NCI-H2171 treated with DMSO at 0.1 percent for 48 hours (cell line): ENCODE data around the gene EIF3M.
"Not testable (repeated sequence)": the region's sequence is repeated elsewhere in the genome, so short reads cannot be mapped to it uniquely, and the experiment has no call there.

ENCODE experiments used
- DNase-seq: peaks from one replicate; lab custom pipeline; 2025; lab: John Stamatoyannopoulos, UW

The EIF3M gene

DNA sequence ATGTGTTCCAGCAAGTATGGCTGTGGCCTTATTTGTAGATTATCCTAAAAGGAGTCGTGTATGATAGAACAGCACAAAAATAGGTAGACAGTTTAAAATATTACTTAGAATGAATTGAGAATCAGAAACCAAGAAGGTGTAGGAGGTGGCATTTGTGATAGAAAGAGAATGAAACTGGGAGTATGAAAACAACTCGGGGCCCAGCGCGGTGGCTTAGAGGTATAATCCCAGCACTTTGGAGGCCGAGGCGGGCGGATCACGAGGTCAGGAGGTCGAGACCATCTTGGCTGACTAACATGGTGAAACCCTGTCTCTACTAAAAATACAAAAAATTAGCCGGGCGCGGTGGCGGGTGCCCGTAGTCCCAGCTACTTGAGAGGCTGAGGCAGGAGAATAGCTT, 12.5 kb downstream of the EIF3M start:
- DNase-seq, result not testable (repeated sequence)

DNA sequence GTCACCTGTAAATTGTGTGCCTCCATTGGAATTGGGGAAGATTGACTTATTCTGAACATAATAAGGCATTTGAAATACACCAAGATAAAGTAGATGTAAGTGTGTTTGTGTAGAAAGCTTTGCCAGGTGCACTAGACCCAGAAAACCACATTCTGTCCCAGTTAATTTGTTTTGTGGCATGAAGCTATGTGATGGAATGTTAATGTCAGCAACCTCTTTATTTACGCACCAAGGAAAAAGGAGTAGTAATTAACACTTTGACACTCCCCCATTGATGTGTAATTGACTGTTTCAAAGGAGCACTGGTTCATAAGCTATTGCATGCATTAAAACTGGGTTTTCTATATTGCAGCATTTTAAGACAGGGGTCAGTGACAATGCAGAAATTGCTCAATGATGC, 14.3 kb downstream of the EIF3M start:
- no peak for DNase-seq

DNA sequence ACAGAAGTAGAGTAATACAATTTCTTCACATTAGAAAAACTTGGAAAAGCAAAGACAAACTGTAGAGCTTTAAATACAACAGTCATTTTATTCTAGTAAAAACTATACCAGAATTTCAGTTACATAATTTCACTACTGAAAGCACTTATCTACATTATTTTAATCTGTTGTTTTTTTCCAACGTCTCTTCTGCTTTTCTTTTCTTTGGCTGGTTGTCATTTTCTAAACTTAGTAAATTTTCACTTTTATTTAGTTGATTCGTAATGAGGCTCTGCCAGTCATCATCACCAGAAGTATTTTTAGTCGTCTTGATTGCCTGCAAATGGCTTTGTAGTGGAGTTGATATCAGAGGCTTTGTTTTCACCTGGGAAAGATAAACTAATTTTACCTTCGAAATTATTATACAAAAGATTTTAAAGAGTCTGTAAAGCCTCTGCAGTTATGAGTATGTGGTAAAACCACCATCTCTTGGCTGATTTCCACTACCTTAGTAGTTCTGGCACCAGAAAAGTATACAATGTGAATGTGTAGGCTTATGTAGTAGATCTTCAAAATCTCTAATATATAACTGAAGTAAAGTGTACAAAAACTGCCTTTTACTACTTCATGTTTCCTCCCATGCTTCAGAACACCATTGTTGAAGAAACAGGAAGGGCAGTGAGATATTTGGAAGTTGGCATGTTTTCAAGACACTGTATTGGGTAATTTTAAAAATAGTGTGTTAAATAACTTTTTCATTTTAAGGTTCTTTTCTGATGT, 19.2 kb downstream of the EIF3M start:
- DNase-seq, result no peak

DNA sequence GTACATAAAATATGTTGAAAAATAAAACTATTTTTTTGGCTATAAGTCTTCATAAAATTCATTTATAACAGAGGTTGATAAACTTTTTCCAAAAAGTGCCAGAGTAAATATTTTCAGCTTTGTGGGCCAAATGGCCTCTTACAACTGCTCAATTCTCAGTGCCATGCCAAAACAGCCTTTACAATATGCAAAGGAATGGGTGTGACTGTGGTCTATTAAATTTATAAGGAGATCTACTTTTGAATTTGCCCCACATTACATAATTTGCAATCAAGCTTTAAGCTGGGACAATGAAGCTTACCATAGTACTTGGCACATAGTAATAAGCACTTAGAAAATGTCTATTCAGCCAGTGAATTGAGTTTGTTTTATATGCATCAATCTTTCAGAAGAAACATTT, 22.6 kb downstream of the EIF3M start:
- DNase-seq, result no peak

DNA sequence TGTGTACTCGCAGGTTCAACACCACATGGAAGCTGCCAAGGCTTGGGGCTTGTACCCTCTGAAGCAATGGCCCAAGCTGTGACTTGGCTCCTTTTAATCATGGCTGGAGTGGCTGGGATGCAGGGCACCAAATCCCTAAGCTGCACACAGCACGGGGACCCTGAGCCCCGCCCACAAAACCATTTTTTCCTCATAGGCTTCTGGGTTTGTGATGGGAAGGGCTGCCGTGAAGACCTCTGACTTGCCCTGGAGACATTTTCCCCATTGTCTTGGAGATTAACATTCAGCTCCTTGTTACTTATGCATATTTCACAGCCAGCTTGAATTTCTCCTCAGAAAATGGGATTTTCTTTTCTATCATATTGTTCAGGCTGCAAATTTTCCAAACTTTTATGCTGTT, 25.2 kb downstream of the EIF3M start:
- not testable (repeated sequence) for DNase-seq

DNA sequence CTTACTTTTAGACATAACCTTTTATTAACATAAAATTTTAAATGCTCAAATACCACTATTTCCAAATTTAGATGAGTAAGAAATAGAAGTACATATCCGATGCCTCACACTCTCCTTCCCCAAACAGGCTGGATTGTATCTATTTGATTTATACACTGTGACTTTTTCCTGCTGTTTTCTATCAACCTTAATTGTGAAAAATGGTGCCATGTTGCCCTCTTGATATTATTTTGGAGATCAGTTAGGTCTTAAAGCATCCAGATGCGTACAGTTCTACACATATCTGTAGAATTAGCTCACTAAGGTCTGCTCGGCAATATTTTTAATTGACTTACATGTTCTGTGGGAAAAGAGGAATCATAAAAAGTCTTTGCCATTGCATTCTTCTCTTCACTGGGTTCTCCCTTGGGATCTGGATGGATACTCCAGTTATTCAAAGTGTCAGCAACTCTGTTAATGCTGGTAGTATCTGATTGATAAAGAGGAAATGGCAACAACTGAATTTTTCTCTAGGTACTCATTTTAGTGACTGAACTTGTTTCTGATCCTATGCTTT, 27.2 kb downstream of the EIF3M start:
- no peak for DNase-seq

DNA sequence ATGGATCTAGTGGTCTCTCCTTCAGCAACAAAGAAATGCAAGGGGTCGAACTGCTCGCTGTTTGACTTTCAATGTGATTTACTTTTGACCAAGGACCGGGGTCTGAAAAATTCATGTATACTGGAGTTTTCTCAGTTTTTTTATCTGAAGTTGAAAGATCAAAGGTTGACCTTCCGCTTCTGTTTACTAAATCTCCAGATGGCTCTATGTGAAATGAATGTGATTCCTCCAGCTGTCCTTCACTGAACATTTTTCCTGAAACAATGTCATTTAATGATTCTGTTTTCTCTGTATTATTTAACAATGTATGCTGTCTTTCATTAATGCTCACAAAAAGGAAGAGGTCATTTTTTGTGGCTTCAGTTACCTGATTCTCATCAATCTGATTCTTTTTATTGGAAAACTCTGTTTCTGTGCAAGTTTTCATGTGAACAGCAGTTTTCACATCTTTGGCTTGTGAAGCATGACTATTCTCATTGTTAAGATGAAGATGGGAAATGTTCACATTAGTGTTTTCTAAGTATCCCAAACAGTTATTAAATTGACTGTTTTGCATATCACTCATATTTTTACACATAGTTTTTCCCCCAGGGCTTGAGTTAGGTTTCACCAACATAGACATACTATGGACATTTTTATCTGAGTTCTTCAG, 30.0 kb downstream of the EIF3M start:
- no peak for DNase-seq

DNA sequence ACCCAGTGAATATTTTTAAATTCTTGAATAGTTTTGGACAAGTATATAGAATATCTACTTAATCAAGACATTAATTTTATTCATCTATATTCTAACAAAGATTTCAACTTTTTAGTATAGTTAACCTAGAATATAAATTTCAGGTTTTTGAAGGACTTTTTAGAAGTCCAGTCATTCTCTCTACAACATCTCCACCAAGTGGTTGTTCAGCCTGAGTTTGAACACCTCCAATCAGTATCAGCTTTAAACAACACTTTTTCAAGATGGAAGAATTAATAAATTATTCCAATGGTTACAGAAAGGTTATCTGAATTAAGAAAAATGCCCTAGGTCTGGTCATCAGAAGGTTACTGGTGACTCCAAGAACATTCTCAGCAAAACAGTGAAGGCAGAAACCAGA, 31.8 kb downstream of the EIF3M start:
- DNase-seq, result no peak

DNA sequence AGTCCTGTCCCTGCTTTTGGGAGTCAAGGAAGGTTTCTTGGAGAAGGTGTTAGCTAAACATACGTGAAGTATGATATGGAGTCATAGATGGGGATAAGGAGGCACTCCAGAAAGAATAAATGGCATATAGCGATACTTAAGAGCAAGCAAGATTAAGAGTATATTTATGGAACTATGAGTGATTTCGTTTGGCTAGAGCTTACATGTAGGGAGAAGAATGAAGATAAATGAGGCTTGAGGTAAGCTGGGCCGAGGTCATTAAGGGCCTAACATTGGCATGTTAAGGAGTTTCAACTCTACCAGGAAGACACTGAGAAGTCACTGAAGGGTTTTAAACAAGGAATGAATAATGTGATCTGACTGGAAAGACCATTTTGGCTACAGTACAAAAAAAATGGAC, 33.3 kb downstream of the EIF3M start:
- DNase-seq, result no peak

DNA sequence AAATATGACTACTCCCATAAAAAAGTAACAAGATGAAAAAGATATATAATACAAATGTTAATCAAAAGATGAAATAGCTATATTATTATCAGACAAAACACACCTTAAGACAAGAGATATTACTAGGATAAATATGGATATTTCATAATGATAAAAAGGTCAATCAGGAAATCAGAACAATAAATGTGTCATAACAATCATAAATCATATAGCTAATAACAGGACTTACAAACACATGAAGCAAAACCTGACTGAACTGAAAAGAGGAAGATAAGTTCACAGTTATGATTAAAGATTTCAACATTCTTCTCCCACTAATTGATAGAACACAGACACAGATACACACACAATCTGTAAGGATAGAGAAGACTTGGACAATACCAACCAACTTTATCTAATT, 47.2 kb downstream of the EIF3M start:
- DNase-seq, result no peak

DNA sequence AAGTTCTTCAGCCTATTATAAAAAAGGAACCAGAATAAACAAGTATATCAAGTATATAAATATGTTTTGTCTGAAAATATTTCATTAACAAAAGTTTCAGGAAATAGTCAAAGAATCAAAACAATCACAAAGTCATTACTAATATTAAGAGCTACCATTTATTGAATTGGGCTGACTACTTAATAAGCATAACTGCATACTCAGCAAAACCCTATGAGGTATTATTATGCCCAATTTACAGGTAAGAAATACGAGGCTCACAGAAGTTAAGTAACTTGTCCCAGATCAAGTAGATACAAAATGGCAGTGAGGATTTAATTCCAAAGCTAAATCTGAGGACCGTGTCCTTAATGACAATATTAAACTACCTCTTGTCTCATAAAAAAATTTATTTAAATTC, 52.2 kb downstream of the EIF3M start:
- DNase-seq, result no peak

DNA sequence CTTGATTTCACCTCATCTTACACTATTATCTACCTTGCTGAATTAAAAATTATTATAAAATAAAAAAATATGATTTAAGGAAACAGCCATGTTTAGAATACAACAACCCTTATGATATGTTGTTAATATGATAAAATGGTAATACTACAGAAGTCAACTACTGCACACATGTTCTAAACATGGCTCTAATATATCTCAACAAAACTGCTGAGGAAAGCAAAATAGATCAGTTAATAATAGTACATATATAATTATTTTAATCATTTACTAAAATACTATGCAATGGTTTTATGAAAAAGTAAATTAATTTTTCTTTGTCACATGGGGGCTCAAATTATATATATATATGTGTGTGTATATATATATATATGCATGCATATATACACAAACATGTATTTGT, 57.7 kb downstream of the EIF3M start:
- DNase-seq, result no peak

DNA sequence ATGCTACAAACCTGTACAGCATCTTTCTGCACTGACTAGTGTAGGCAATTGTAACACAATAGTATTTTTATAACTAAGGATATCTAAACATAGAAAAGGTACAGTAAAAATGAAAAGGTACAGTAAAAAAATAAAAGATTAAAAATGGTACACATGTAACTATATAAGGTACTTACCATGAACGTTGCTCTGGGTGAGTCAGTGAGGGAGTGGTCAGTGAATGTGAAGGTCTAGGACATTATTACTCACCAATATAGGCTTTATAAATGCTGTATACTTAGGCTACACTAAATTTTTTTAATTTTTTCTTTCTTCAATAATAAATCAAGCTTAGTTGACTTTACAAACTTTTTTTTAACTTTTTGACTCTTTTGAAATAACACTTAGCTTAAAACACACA, 59.9 kb downstream of the EIF3M start:
- no peak for DNase-seq
